CD4-positive, alpha-beta T cell treated with Interferon gamma for 1 hour (primary cell): ENCODE results near the gene AGPAT4.
"Not testable (repeated sequence)": the region's sequence is repeated elsewhere in the genome, so short reads cannot be mapped to it uniquely, and the experiment has no call there.

Experiments used
- DNase-seq: peaks from one replicate; pipeline ENCODE4 v3.0.0-alpha.2; 2020

AGPAT4 gene, protein sequence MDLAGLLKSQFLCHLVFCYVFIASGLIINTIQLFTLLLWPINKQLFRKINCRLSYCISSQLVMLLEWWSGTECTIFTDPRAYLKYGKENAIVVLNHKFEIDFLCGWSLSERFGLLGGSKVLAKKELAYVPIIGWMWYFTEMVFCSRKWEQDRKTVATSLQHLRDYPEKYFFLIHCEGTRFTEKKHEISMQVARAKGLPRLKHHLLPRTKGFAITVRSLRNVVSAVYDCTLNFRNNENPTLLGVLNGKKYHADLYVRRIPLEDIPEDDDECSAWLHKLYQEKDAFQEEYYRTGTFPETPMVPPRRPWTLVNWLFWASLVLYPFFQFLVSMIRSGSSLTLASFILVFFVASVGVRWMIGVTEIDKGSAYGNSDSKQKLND

DNA sequence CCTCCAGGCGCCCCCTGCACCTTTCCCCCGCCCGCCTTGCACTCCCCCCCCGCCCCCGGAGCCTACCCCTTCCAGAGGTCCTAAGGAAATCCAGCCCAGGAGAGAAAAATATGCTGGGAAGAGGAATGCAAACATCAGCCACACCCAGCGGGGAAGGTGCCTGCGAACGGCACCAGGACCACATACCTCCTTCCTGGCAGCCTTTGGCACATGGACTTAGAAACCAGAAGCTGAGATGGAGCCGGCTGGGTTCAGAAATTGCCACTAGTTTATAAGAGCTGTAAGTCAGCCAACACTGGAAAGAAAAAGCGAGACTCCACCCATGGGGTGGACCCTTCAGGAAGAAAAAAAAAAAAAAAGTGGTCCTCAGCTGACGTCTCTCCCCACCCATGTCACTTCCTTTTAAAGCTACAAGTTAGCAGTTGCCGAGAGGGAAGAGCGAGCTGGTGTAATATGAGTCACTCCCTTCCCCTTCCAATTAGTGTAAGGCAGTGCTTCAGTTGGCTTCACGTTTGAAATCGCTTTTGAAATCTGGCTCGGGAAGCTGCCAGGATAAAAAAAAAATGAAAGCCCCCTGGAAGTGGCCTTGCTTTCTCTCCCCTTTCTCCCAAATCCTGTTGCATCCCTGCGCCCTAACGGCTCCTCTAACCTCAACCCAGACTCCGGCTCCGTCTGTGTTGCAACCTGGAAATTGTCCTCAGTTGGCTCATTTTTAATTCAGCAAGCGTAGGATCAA lies at the start of gene AGPAT4:
AGPAT4 (minus strand) TSS at position 310 of the 736 bp plus-strand sequence. CDS start 41,848 bp downstream, outside the sequence.
- DNase-seq: peak; percentile 84

DNA sequence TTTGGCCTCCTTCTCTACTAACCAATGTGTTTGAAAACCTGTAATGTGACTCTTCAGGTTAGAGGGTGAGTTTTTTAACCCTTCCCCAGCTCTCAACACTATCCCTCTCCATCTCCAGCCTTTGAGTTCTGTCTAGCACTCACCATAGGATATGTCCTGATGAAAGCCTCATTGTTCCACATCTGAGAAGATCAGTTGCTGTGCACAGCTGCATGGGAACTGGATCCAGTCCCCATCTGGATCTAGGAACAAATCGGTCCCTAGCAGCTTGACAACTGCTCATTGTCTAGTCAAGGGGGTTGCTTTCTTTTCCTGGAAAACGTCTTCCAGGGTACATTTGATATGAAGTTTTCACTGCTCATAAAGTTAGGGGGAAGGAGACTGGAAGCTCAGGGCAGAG lies 45.4 kb upstream of the AGPAT4 start:
- no peak for DNase-seq

DNA sequence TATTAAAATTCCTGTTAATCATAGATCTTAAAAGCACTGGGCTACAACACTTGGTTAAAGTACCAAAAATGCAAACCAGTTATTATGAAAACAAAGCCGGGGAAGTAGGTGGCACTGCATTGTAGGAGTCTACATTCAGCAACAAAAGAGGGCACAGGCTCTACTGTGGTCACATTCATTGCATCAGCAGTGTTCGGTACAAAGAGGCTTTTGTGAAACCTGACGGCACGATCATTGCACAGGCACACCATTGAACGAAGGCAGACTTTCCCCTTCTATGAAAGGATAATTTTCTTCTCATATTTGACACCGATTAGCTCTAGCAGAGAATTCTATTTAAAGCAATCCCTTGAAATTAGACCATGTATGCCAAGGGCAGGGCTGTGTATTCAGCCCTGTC lies 44.6 kb upstream of the AGPAT4 start:
- no peak for DNase-seq

DNA sequence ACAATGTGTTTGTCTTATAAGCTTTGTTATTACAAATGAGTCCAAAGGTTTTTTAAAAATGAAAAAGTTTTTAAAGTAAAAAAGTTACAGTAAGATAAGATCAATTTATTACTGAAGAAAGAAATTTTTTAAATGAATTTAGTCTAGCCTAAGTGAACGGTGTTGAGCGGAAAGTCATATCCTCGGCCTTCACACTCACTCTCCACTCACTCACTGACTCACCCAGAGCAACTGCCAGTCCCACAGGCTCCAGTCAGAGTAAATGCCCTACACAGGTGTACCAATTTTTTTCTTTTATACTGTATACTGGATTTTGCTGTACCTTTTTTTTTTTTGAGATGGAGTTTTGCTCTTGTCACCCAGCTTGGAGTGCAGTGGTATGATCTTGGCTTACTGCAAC lies 42.7 kb upstream of the AGPAT4 start:
- no peak for DNase-seq

DNA sequence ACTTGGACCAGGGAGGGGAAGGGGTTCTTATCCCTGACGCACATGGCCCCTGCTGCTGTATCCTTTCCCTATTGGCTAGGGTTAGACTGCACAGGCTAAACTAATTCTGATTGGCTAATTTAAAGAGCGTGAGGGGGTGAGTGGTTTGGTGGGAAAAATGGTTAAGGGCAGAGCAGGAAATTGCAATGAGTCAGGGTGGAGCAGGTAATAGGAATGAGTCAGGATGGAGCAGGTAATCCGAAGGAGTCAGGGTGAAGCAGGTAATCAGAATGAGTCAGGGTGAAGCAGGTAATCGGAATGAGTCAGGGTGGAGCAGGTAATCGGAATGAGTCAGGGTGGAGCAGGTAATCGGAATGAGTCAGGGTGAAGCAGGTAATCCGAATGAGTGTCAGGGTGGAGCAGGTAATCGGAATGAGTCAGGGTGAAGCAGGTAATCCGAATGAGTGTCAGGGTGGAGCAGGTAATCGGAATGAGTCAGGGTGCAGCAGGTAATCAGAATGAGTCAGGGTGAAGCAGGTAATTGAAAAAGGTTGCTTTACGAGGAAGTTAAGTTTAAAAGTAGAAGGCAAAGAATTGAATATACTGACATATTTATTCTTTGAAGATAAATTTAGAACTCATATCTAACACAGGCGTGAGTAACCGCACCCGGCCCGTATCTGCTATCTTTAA lies 41.5 kb upstream of the AGPAT4 start:
- not testable (repeated sequence) for DNase-seq

DNA sequence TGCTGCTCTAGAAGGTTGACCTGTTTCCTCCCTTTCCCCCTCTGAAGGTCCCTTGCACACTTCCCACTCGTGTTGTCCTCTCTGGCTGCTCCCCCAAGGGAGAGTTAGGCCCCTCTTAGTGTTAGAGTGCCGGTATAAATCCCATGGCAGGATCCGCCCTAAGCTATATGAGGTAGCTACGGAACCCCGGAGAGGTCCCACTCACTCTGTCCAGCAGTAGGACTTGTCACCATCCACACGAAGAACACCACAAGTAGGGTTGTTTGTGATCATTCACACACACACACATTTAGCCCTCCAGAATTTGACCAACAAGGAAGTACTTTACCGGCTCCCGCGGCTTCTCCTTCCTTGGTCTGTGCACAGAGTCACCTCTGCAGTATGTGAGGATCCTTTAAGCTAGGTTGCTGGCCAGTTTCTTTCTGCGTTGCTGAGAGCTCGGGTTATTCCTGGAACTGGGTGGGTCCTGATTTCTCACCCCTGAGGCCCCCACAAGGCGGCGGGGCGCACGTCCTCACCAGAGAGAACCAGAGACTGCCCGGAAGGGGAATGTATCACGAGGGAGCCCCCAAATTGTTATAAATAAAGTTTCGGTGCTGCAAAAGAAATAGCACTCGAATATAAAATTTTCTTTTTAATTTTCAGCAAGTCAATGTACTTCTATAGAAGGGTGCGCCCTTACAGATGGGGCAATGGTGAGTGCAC lies 40.8 kb upstream of the AGPAT4 start:
- not testable (repeated sequence) for DNase-seq

DNA sequence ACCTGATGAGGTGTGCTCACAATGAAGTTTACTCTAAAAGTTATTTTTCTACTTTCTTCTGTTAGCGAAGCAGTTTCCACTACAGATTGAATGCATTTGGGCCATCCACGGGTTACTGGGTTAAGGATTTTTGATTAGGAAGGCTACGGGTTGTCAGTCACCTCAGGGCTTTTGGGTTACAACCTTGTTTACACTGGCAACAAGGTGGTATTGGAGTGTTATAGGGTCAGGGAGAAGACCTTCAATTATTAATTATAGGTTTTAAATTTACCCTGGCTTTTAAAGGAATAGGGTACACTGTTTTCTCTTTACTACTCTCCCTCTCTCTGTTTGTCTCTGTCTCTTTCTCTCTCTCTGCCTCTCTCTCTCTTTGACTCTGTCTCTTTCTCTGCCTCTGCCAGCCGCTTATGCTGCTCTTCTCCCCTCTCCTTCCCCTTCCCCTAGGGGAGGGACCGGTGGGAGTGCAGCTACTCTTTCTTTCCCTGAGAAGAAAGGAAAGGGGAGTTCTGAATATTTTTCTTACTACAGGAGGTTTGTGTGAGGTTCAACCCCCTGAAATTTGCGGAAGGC lies 40.2 kb upstream of the AGPAT4 start:
- no peak for DNase-seq

DNA sequence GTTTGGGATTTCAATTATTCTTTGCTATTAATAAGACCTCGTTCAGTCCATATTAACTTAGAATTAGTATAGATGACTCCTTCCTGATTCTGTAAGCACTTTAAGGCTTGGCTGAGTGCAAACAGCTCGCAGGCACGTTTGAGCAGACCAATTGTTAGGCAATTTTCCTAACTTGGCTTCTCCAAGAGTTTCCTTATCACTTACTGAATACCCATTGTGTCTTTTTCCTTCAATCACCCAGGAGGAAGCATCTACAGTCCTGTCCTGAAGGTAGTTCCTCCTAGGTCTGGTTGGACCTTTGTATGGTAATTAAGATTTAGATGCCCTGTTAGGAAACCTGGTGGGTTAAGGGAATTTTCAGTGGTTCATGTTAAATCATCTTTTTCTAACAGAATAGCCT lies 39.6 kb upstream of the AGPAT4 start:
- DNase-seq: not testable (repeated sequence)

DNA sequence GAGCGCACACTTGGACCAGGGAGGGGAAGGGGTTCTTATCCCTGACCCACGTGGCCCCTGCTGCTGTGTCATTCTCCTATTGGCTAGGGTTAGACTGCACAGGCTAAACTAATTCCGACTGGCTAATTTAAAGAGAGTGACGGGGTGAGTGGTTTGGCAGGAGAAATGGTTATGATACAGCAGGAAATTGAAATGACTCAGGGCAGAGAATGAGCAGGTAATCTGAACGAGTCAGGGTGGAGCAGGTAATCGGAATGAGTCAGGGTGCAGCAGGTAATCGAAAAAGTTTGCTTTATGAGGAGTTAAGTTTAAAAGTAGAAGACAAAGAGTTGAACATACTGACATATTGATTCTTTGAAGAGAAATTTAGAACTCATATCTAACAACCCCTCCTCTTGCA lies 35.9 kb upstream of the AGPAT4 start:
- not testable (repeated sequence) for DNase-seq

DNA sequence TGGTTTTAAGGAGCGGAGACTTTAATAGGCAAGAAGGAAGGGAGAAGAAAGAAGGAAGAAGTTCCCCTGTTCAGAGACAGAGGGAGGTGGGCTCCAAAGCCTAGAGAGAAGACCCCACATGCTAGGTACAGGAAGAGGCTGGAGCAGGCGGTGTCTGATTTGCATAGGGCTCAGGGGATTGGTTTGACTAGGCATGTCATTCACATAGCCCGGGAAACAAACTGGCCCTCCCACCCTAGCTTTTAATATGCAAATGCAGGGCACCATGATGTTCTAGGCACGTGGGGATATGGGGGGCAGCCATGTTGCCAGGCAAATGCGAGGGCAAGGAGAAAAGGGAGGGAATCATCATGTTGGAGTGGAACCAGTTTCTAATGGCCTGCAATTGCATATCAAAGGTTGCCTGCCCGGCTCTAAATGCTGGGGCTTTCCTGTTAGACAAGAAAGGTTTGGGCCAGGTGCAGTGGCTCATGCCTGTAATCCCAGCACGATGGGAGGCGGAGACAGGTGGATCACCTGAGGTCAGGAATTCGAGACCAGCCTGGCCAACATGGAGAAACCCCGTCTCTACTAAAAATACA lies 34.3 kb upstream of the AGPAT4 start:
- no peak for DNase-seq

DNA sequence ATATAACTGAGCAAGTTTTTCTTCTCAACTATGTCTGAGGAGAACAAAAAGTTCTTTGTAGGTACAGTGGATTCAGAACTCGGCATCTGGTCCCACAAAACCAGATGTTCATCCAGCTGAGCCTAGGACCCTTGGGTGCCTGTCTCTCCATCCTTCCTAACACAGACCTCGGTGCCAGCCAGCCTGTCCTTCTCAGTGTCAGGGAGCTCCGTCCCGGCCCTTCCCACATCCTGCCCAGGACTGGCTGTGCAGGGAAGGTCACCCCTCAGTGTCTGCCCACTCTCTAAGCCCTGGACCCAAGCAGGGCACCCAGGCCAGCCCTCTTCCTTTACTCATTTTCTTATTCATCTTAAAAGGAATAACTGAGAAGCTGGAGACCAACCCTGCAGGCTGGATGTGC lies 32.0 kb upstream of the AGPAT4 start:
- DNase-seq: no peak

DNA sequence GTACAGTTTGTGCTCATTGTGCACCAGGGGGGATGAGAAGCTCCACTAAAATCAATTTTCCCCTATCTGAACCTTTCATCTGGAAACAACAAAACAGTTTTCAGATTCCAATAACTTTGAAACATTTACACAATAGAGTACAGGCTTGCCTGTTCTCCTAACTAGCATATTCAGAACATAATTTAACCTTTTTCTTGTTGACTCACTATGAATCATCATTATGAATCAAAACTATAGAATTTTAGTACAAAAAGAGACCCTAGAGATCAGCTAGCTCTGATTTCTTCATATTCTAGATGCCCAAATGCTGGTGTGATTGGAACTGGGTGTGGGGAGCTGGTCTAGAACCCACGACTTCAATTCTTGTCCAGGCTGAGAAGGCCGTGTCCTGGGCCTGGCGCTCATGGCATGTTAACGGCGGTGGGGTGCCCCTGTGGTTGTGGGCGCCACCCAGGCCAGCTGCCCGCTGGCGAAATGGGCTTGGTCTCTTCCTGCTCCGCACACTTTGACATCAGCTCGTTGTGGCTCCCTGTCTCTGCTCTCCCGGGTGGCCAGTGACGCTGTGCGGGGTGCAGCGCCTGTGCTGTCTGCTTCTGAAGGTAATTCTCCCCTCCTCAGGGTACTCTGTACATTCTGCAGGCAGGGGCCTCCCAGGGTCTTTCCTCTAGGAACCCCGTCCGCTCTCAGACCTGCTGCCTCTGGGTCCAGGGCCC lies 29.9 kb upstream of the AGPAT4 start:
- DNase-seq: no peak

DNA sequence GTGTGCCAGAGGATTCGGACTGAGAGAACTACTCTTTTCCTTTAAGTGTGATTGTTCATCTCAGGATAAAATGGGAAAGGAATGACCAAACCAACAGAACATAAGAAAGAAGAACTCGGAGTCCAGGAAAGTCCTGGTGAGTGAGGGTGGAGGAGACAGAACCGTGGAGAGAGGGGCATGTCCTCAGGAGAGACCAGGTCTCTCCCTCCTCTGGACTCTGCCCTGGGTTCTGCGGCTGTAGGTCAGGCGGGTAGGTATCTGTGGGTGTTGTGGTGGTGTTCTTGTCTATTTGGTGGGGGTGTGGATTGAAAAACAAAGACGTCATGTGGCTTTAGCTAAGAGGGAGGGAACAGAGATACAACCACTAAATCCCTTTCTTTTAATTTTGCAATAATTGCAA lies 29.1 kb upstream of the AGPAT4 start:
- DNase-seq: no peak

DNA sequence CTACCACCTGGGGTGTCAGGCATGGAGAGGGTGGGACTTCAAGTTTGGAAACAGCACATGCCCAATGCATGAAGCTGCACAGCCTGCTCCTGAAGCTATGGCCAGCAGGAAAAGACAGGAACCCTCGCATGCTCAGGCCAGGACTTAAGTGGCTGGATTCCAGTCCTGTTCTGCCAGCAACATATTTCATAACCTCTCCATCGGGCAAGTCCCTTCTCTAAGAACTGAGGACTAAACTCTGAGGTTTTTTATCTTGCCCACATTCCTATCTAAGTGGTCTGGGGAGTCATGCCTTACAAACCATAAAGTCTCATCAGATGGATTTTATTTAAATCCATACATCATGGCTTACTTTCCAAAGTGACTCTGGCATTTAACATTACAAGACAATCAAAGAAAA lies 27.5 kb upstream of the AGPAT4 start:
- DNase-seq: no peak

DNA sequence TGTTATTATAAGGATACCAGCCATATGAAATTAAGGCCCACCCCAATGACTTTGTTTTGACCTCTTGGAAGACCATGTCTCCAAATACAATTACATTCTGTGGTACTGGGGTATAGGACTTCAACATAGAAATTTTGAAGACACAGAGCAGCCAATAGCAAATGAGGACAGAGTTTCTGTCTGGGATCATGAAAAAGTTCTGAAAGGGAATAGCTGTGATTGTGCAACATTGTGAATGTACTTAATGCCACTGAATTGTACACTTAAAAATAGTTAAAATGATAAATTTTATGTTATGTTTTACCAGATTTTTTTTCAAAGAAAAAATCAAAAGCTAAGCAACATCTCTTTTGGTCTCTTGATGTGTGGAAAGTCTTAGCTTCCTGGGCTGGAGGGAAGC lies 27.0 kb upstream of the AGPAT4 start:
- no peak for DNase-seq

DNA sequence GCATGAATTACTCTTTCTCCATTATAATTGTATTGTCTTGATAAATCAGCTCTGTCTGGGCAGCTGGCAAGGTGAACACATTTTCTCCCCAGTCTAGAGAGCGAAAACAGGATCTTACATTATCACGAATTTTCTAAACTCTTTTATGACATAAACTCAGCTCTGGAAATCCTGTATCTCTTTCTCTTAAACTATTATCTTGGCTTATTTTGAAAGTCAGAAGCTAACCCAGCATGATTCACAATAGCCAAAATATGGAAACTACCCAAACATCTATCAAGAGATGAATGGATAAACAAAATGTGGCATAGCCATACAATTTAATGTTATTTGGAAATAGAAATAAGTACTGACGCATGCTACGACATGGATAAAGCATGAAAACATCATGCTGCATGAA lies 25.9 kb upstream of the AGPAT4 start:
- no peak for DNase-seq

DNA sequence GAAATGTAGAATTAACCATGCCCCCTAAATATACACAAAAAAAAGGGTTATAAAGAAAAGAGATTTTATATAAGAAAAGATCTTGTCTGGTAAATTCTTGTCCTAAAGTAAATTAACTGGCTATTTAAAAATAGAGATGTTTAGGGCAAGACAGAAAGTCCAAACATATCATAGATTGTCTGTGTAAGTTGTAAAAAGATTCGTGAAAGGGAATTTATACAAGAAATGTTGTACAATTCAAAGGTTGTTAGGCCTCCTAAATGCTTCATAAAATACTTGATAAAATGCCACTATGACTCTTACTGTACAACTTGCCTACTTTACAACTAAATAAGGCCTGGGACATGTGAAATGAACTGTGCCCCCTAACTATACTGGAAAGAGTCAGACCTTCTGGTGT lies 21.9 kb upstream of the AGPAT4 start:
- DNase-seq: no peak

DNA sequence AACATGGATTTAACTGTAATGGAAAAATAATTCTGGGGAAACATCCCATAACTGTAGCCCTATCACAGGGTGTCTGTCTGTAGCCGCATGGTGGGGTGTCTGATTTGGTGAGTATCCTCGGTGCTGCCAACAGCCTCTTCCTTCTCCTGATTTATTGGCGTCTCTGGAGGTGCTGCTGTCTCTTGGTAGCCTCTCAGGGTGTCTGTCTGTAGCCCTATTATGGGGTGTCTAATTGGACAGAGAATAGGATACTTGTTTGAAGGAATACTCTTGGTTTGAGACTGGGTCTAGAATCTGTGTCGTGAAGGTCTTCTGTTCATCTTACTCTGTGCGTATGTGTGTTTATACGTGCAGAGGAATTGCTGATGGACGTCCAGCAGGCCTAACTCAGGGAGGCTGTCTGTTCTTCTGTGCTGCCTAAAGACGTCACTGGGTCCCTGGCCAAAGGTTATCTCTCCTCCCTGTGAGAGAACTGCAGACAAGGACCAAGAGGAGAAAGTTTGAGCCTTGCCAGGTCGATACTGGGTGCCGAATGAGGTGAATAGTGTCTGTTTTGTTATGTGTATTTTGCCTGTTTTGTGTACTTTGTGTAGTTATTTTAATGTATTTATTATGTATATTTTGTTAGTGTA lies 18.9 kb upstream of the AGPAT4 start:
- DNase-seq: no peak

DNA sequence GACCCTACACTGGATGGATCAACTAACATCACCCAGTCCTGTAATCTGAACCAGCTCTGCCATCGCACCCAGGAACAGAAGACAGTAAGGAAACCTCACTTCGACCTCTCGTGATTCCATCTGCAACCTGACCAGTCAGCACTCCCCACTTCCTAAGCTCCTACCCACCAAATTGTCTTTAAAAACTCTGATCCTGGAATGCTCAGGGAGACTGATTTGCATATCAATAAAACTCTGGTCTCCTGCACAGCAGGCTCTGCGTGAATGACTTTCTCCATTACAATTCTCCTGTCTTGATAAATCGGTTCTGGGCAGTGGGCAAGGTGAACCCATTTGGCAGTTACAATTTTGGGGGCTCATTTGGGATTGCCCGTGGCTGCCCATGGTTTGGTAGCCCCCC lies 18.3 kb upstream of the AGPAT4 start:
- no peak for DNase-seq

DNA sequence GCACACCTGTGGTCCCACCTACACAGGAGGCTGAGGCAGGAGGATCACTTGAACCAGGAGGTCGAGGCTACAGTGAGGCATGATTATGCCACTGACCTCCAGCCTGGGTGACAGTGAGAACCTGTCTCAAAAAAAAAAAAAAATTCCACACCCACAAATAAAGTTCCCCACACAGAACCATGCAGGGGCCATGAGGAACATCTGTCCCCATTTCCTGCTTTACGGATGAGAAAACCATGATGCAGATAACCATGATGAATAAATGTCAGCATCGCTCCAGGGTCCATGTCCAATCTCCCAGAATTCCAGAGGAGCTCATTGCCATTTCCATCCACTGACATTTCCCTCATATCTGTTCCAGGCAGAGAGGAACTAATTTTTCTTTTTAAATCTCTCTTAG lies 16.9 kb upstream of the AGPAT4 start:
- DNase-seq: no peak

DNA sequence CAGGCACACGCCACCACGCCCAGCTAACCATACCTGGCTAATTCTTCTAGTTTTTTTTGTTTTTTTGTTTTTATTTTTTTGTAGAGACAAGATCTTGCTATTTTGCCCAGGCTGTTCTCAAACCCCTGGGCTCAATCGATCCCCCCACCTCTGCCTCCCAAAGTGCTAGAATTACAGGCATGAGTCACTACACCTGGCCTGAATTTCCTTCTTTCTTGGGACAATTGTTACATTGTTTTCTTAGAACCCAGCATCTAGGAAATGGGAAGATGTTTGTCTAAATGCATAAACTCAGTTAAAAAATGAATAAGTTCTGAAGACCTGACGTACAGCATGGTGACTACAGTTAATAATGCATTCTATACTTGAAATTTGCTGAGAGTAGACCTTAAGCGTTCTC lies 10.8 kb upstream of the AGPAT4 start:
- no peak for DNase-seq
